Heart left ventricle (tissue), 13 donors: ENCODE results near the gene AOC1.
"Not testable (repeated sequence)": the region's sequence is repeated elsewhere in the genome, so short reads cannot be mapped to it uniquely, and the experiment has no call there.

Experiments
- CTCF ChIP-seq, 12 donors: fragments of 200-600 bp; sonication (generic) in 4 of 12; IDR thresholded peaks; one replicate each; pipeline versions ENCODE4 v1.5.0 to v1.8.0; 2018 to 2022; ENCODE audit warnings: antibody characterized with exemption in 12 of 12, mild to moderate bottlenecking in 5 of 12
- POLR2A ChIP-seq, 2 donors: fragments of 450-650 bp; IDR thresholded peaks; one replicate each; pipeline ENCODE4 v1.6.1; 2017; ENCODE audit warnings: antibody characterized with exemption in 2 of 2, mild to moderate bottlenecking in 2 of 2, moderate library complexity in 2 of 2
- donor health status: ischemic (EF 13 %, LVEDD 7.1; RV severe dilation, severe dysfunction).
- donor health status: DM: no; HTN: yes; CAD: no.
- donor health status: DM: no; HTN: no; CAD: no.
- donor health status: ischemic (EF 25% LVEDD 6.9; RV normal size, moderate dysfunction).
- donor health status: ischemic (EF 25% LVEDD 5.7; RV mildly dilated, moderate dysfunction).
- donor health status: ischemic (EF 35%, LVEDD 5.7; RV mildly dilated, moderate dysfunction).
- donor health status: nonischemic (EF 11% LVEDD 7.7; RV severe dilation, severe dysfunction).
- donor health status: DM: yes; HTN: yes; CAD: no.
- donor health status: PGD.
- donor health status: ischemic (EF 29% LVEDD 5.4; RV normal size, mild dysfunction).
- donor health status: nonischemic (EF 23%, LVEDD 6.1; RV moderate dilation, normal function).

GRCh38 chr7:150807616-150808438 lies 44.5 kb upstream of the AOC1 start:
- not testable (repeated sequence) for TF ChIP-seq CTCF, POLR2A (IDR thresholded peaks at IDR 0.05)
